ENCODE data around the gene TLR8.

TLR8 gene

GRCh38 chrX:12955882-12956703, 49.7 kb downstream of the TLR8 start:
- no peak overlapping the region for H3K4me3 ChIP-seq (ENCODE audit: low read depth, low read length)
- CTCF ChIA-PET, result interaction anchor here (1.3 to 2.0 kb wide), 2 partner anchors 10 to 551 kb away, joined by 4 to 8 read pairs; no protein-coding TSS in a partner anchor
- POLR2A ChIA-PET, result interaction anchor here (0.6 to 2.9 kb wide), 5 partner anchors 19 to 532 kb away, joined by 3 to 15 read pairs (median 3); partner anchors contain the start of gene TMSB4X
- TF ChIP-seq, protein P1, sequence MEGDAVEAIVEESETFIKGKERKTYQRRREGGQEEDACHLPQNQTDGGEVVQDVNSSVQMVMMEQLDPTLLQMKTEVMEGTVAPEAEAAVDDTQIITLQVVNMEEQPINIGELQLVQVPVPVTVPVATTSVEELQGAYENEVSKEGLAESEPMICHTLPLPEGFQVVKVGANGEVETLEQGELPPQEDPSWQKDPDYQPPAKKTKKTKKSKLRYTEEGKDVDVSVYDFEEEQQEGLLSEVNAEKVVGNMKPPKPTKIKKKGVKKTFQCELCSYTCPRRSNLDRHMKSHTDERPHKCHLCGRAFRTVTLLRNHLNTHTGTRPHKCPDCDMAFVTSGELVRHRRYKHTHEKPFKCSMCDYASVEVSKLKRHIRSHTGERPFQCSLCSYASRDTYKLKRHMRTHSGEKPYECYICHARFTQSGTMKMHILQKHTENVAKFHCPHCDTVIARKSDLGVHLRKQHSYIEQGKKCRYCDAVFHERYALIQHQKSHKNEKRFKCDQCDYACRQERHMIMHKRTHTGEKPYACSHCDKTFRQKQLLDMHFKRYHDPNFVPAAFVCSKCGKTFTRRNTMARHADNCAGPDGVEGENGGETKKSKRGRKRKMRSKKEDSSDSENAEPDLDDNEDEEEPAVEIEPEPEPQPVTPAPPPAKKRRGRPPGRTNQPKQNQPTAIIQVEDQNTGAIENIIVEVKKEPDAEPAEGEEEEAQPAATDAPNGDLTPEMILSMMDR (IDR thresholded peaks at IDR 0.05; ENCODE audit: insufficient read depth, low read length, missing control alignments), result no peak
- peak; percentile 40 for DNase-seq (ENCODE audit: low read depth, low spot score)

DNA sequence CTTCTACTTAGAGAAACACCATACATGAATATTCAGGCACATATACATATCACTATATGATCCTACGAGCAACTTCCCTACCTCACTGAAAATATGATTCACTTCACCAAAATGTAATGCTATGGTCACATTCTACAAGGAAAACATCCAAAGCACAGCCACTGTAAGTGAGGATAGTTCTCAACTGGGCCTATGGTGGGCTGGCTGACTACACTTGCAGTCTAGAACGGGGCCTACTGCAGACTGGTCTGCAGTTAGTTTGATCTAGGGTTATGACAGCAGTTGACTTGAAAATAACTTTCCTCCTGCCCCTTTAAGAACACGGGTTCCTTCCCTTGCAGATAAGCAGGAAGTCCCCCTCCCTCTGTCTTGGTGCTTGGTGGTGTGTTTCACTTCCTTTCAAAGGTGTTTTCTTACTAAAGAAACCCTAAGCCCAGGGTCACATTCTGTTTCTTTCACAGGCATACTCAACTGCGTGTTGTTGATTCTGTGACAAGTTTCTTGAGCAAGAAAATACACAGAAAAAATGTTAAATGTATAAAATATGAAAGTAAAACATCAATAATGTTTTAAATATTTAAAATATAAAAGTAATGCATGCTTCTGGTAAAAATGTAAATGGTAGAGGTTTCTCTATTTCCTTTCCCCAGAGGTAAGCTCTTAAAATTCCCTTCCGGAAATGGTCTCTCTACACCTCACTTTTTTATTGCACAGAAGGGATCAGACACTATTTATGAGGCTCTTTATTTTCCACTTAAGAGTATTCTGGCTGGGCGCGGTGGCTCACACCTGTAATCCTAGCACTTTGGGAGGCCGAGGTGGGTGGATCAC, 50.5 kb downstream of the TLR8 start:
- no peak overlapping the region for H3K4me3 ChIP-seq (ENCODE audit: low read depth, low read length)
- ChIA-PET CTCF (interaction anchor here (1.3 to 2.0 kb wide), 3 partner anchors 11 to 550 kb away, joined by 4 to 11 read pairs (median 5); no protein-coding TSS in a partner anchor), POLR2A (interaction anchor here (0.8 to 2.9 kb wide), 2 partner anchors 18 to 531 kb away, joined by 3 to 15 read pairs; partner anchors contain the start of gene TMSB4X)
- DNase-seq (ENCODE audit: low read depth, low spot score), result no peak
- TF ChIP-seq, protein P1 (IDR thresholded peaks at IDR 0.05; ENCODE audit: insufficient read depth, low read length, missing control alignments), result no peak

DNA sequence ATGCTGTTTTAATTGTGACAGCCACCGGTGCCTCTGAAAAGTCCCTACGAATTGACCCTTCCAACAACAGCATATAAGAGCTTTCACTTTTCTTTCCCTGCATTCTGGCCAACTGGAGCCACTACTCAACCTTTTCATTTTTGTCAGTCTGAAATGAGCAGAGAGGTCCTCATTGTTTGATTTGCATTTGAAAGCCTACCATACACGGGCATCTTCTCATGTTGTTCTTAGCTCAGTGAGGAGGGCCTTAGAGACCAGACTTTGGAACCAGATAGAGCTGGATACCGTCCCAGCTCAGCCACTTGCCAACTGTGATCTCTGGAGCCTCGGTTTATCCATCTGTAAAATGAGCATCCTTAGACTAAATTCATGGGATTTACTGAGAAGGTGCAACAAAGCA, 51.6 kb downstream of the TLR8 start:
- CTCF ChIA-PET, result interaction anchor here (1.3 to 2.0 kb wide), 2 partner anchors 12 to 13 kb away, joined by 5 to 11 read pairs; no protein-coding TSS in a partner anchor
- POLR2A ChIA-PET, result interaction anchor here (2.9 kb wide), 1 partner anchor 17 kb away, joined by 15 read pairs; the partner anchor contains the start of gene TMSB4X
- TF ChIP-seq, protein P1 (IDR thresholded peaks at IDR 0.05; ENCODE audit: insufficient read depth, low read length, missing control alignments), result no peak
- no peak overlapping the region for H3K4me3 ChIP-seq (ENCODE audit: low read depth, low read length)
- no peak for DNase-seq (ENCODE audit: low read depth, low spot score)

DNA sequence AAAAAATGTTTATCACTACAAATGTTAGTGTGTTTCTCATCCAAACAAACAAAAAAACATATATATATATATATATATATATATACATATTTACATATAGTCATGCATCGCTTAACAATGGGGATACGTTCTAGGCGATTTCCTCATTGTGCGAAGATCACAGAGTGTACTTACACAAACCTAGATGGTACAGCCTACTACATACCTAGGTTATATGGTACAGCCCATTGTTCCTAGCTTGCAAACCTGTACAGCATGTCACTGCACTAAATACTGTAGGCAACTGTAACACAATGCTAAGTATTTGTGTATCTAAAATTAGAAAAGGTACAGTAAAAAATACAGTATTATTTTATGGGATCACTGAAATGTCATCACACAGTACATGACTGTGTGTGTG, 52.0 kb downstream of the TLR8 start:
- ChIA-PET CTCF (interaction anchor here (1.3 to 2.0 kb wide), 2 partner anchors 12 kb away, joined by 5 to 11 read pairs; no protein-coding TSS in a partner anchor), POLR2A (interaction anchor here (2.9 kb wide), 1 partner anchor 17 kb away, joined by 15 read pairs; the partner anchor contains the start of gene TMSB4X)
- no peak for DNase-seq (ENCODE audit: low read depth, low spot score)
- TF ChIP-seq, protein P1 (IDR thresholded peaks at IDR 0.05; ENCODE audit: insufficient read depth, low read length, missing control alignments), result no peak
- no peak overlapping the region for H3K4me3 ChIP-seq (ENCODE audit: low read depth, low read length)

DNA sequence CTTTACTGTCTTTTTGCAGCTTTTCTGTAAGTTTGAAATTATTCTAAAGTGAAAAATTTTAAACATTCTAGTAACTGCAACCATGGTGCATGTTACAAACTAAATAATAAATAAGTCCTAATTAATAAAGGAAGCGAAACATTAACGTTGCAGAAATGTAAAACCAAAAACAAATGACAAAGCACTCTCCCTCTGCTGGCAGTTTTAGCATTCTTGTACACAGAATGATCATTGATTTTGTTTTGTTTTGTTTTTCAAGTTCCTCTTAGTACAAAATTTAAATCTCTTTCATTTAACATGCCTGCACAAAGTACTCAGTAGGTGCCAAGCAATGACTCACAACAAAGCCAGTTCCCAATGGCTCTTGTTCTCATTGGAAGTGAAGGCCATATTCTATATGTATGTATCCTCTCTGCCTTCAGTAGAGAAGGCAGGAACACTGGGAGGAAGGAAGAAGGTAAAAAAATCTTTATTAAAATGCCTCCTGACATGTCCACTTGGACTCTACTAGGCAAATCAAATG, 54.8 kb downstream of the TLR8 start:
- POLR2A ChIA-PET, result no interaction called here
- TF ChIP-seq, protein P1 (IDR thresholded peaks at IDR 0.05; ENCODE audit: insufficient read depth, low read length, missing control alignments), result no peak
- CTCF ChIA-PET, result interaction anchor here (1.1 kb wide), 1 partner anchor 14 kb away, joined by 3 read pairs; no protein-coding TSS in a partner anchor
- H3K4me3 ChIP-seq (ENCODE audit: low read depth, low read length), result no peak overlapping the region
- no peak for DNase-seq (ENCODE audit: low read depth, low spot score)

All from AG04449 (cell line).